ENCODE data around the gene MMD2.
"Not testable (repeated sequence)": the region's sequence is repeated elsewhere in the genome, so short reads cannot be mapped to it uniquely, and the experiment has no call there.

MMD2 gene

GRCh38 chr7:4893188-4893587, 65.8 kb downstream of the MMD2 start:
- not testable (repeated sequence) for DNase-seq

- DNase-seq: not testable (repeated sequence)
Measured at GRCh38 chr7:4891522-4891921, 67.5 kb downstream of the MMD2 start.

GRCh38 chr7:4889682-4890081, 69.3 kb downstream of the MMD2 start:
- DNase-seq: no peak

- no peak for DNase-seq
Measured at GRCh38 chr7:4888161-4888560, 70.8 kb downstream of the MMD2 start.

- no peak for DNase-seq
Measured at GRCh38 chr7:4886671-4887070, 72.3 kb downstream of the MMD2 start.

GRCh38 chr7:4885317-4885807, 73.6 kb downstream of the MMD2 start:
- DNase-seq: no peak

GRCh38 chr7:4884164-4884563, 74.8 kb downstream of the MMD2 start:
- DNase-seq: no peak

- peak; percentile 87 to 96 for DNase-seq
Measured at GRCh38 chr7:4883372-4884144, 75.4 kb downstream of the MMD2 start, which contains the start of gene RADIL. Gene RADIL, minus strand, starts transcription at chr7:4883716. Its CDS starts 5,577 bp downstream, at chr7:4878139.

GRCh38 chr7:4883033-4883371, 76.0 kb downstream of the MMD2 start:
- no peak for DNase-seq

GRCh38 chr7:4882169-4883032, 76.6 kb downstream of the MMD2 start:
- DNase-seq: no peak

GRCh38 chr7:4880218-4880617, 78.8 kb downstream of the MMD2 start:
- no peak for DNase-seq

GRCh38 chr7:4879396-4880081, 79.4 kb downstream of the MMD2 start:
- DNase-seq: no peak

GRCh38 chr7:4878336-4879335, 80.4 kb downstream of the MMD2 start:
- no peak for DNase-seq

GRCh38 chr7:4876586-4876985, 82.4 kb downstream of the MMD2 start:
- DNase-seq: no peak

- DNase-seq: no peak
Measured at GRCh38 chr7:4875391-4875790, 83.6 kb downstream of the MMD2 start.

GRCh38 chr7:4873071-4873944, 85.7 kb downstream of the MMD2 start:
- DNase-seq: no peak

GRCh38 chr7:4871930-4872675, 86.9 kb downstream of the MMD2 start:
- no peak for DNase-seq

- no peak for DNase-seq
Measured at GRCh38 chr7:4871056-4871680, 87.8 kb downstream of the MMD2 start.

- no peak for DNase-seq
Measured at GRCh38 chr7:4868493-4868892, 90.5 kb downstream of the MMD2 start.
